ENCODE measurements around the gene PRRT1B. TPM values are rescaled to one million over a fixed set of nuclear protein-coding genes. Genes with fewer than 3 reads are reported as not detected.

PRRT1B gene
- total and polyA plus RNA-seq, 2 donors (not counting 1 experiment from before 2014, with no cell fraction given): not detected

DNA sequence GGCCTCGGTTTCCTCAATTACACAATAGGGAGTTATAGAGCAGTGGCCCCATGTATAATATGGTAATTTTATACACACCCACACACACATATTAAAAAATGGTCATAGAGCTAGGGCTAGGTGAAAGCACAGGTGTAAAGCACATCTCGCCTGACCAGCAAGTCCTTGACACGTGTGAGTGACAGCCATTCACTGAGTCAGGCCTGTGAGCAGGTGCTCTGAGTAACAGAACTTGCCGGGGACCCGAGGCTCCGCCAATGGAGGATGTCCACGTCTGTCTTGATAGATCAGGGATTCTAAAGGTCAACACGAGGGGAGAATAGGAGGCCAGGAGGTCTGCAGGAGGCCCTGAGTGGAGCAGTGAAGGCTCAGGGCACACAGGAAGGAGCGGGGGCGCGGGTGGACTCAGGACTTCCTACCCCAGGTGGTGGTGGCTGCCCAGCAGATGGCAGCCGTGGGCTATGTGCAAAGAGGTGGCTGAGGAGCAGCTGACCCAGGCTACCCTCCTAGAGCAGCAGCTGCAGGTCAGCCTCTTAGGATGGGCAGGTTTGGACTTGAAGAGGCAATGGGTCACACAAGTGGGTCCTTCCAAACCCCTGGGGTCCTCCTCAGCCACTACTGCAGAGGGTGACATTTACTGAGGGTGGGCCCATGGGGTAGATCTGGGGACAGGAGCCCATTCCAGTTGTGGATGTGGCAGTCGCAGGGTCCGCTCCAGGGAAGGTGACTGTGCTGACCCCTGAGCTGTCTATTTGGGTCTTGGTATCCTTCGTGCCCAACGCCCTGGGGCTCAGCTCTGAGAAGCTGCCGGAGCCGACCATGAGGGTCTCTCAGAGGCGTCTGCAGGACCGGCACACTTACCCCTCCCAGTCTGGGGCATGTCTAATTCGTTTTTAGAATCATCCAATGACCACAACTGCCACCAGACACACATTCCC is 45.9 kb downstream of the PRRT1B start:
- DNase-seq: peak; percentile 85
- no peak overlapping the region for H3K4me3 ChIP-seq (ENCODE audit: control extremely low read depth in 1 of 5, extremely low read depth in 1 of 5, insufficient read depth in 1 of 5, low read depth in 2 of 5, low read length in 4 of 5)

More for the DNA sequence above, 45.9 kb downstream of the PRRT1B start:
- Histone ChIP-seq H2AFZ (ENCODE audit: insufficient read depth, low read depth, low read length, poor library complexity, severe bottlenecking) (no peak overlapping the region), H3K9ac (ENCODE audit: low read length) (no peak overlapping the region), H3K9me3 (ENCODE audit: control extremely low read depth in 1 of 3, control insufficient read depth in 2 of 3, insufficient read depth in 1 of 3, low read length in 2 of 3) (no peaks in the 10 kb centered on the region), H3K27ac (ENCODE audit: low read length in 2 of 2) (no peak overlapping the region), H3K79me2 (ENCODE audit: control insufficient read depth, insufficient read depth, low read length) (peaks cover 40% of the 10 kb centered on the region), H3K4me2 (replicated peaks; ENCODE audit: low read depth, low read length, poor library complexity, severe bottlenecking) (no peak overlapping the region), H3K4me1 (ENCODE audit: control insufficient read depth in 2 of 2, insufficient read depth in 2 of 2, low read length in 2 of 2) (peaks cover 0 to 13% of the 10 kb centered on the region in 2 donors), H4K20me1 (ENCODE audit: control insufficient read depth, insufficient read depth, low read length, poor library complexity, severe bottlenecking) (peaks cover 27% of the 10 kb centered on the region), H3K36me3 (replicated peaks in 1 of 2; ENCODE audit: control extremely low read depth in 1 of 2, control insufficient read depth in 1 of 2, extremely low read depth in 1 of 2, insufficient read depth in 2 of 2, low read length in 1 of 2) (peaks cover 0 to 84% of the 10 kb centered on the region in 2 experiments), H3K27me3 (replicated peaks in 1 of 4; ENCODE audit: control extremely low read depth in 1 of 4, control insufficient read depth in 3 of 4, insufficient read depth in 4 of 4, low read length in 3 of 4) (no peaks in the 10 kb centered on the region)
- Mint-ChIP-seq H3K27ac (peak overlapping the region; percentile 82), H3K27me3 (no peaks in the 10 kb centered on the region), H3K9me3 (ENCODE audit: insufficient read depth) (no peaks in the 10 kb centered on the region), H3K4me1 (peaks cover 27% of the 10 kb centered on the region), H3K4me3 (no peak overlapping the region)
- CTCF ChIA-PET: interaction anchor here (0.6 to 21.7 kb wide), 26 partner anchors 9 to 241 kb away, joined by 3 to 263 read pairs (median 4); partner anchors contain the start of gene RAPGEF1
- TF ChIP-seq EZH2 (IDR thresholded peaks at IDR 0.05; ENCODE audit: borderline replicate concordance, insufficient read depth, low read depth, low read length, poor library complexity, severe bottlenecking): no peak
- TF ChIP-seq, protein P1, sequence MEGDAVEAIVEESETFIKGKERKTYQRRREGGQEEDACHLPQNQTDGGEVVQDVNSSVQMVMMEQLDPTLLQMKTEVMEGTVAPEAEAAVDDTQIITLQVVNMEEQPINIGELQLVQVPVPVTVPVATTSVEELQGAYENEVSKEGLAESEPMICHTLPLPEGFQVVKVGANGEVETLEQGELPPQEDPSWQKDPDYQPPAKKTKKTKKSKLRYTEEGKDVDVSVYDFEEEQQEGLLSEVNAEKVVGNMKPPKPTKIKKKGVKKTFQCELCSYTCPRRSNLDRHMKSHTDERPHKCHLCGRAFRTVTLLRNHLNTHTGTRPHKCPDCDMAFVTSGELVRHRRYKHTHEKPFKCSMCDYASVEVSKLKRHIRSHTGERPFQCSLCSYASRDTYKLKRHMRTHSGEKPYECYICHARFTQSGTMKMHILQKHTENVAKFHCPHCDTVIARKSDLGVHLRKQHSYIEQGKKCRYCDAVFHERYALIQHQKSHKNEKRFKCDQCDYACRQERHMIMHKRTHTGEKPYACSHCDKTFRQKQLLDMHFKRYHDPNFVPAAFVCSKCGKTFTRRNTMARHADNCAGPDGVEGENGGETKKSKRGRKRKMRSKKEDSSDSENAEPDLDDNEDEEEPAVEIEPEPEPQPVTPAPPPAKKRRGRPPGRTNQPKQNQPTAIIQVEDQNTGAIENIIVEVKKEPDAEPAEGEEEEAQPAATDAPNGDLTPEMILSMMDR (IDR thresholded peaks at IDR 0.05): peak; percentile 83
- intact Hi-C loops (cut with micrococcal nuclease): loop anchor here (1.0 to 5.0 kb wide), 4 partner anchors 41 to 156 kb away; partner anchors contain the start of gene RAPGEF1
- POLR2A ChIA-PET: interaction anchor here (0.5 kb wide), 1 partner anchor 156 kb away, joined by 4 read pairs; no protein-coding TSS in a partner anchor
- peak; percentile 87 for ATAC-seq (ENCODE audit: low read depth)
- WGBS (ENCODE audit: insufficient coverage): 69% methylated on average over 16 of the region's 21 CpGs
